Femur (tissue), 1 donor: Measurements from ENCODE around the gene POLR3H.

Source experiments
- DNase-seq: peaks from one replicate; pipeline ENCODE4 v3.0.0-alpha.2; 2017

Gene POLR3H

GRCh38 chr22:41480397-41480735, 63.9 kb downstream of the POLR3H start:
- DNase-seq = peak; percentile 49

- DNase-seq = peak; percentile 38
Observed at GRCh38 chr22:41479671-41480396, 64.4 kb downstream of the POLR3H start.

- no peak for DNase-seq
Observed at GRCh38 chr22:41478891-41479521, 65.3 kb downstream of the POLR3H start.

GRCh38 chr22:41478473-41478872, 65.8 kb downstream of the POLR3H start:
- no peak for DNase-seq
